Heart left ventricle (tissue), 13 donors: ENCODE data around the gene NSDHL.

ENCODE experiments used
- CTCF ChIP-seq, 12 donors: fragments of 200-600 bp; sonication (generic) in 4 of 12; IDR thresholded peaks; one replicate each; pipeline versions ENCODE4 v1.5.0 to v1.8.0; 2018 to 2022; ENCODE audit warnings: antibody characterized with exemption in 12 of 12, mild to moderate bottlenecking in 5 of 12
- POLR2A ChIP-seq, 2 donors: fragments of 450-650 bp; IDR thresholded peaks; one replicate each; pipeline ENCODE4 v1.6.1; 2017; ENCODE audit warnings: antibody characterized with exemption in 2 of 2, mild to moderate bottlenecking in 2 of 2, moderate library complexity in 2 of 2
- donor health status: ischemic (EF 13 %, LVEDD 7.1; RV severe dilation, severe dysfunction).
- donor health status: DM: no; HTN: yes; CAD: no.
- donor health status: DM: no; HTN: no; CAD: no.
- donor health status: ischemic (EF 25% LVEDD 6.9; RV normal size, moderate dysfunction).
- donor health status: ischemic (EF 25% LVEDD 5.7; RV mildly dilated, moderate dysfunction).
- donor health status: ischemic (EF 35%, LVEDD 5.7; RV mildly dilated, moderate dysfunction).
- donor health status: nonischemic (EF 11% LVEDD 7.7; RV severe dilation, severe dysfunction).
- donor health status: DM: yes; HTN: yes; CAD: no.
- donor health status: PGD.
- donor health status: ischemic (EF 29% LVEDD 5.4; RV normal size, mild dysfunction).
- donor health status: nonischemic (EF 23%, LVEDD 6.1; RV moderate dilation, normal function).

DNA sequence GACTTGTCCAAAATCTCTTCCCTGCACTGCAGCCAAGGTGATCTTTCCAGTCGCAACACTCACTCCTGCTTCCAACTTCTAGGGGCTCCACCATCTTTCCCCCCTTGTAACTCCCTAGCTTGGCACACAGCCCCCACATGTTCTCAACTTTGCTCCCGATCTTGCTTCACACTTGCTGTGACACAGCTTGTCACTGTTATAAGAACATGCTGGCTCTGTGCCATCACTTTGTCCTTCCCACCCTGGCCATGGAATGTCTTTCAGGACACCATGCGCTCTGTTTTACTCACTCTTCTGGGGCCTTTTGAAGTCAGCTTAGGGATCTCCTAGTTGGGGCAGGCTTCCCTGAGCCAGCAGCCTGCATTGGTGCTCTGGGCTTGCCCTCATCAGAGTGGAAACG lies 2.5 kb downstream of the NSDHL start:
- no peak for TF ChIP-seq CTCF (IDR thresholded peaks at IDR 0.05)
- TF ChIP-seq POLR2A (IDR thresholded peaks at IDR 0.05) = no peak
